NCI-H345 (cell line): ENCODE measurements around the gene BRWD1.

Experiments used
- DNase-seq: peaks from one replicate; lab custom pipeline; 2025; lab: John Stamatoyannopoulos, UW

Gene BRWD1

GRCh38 chr21:39197448-39198233 is 115.8 kb downstream of the BRWD1 start:
- no peak for DNase-seq

DNA sequence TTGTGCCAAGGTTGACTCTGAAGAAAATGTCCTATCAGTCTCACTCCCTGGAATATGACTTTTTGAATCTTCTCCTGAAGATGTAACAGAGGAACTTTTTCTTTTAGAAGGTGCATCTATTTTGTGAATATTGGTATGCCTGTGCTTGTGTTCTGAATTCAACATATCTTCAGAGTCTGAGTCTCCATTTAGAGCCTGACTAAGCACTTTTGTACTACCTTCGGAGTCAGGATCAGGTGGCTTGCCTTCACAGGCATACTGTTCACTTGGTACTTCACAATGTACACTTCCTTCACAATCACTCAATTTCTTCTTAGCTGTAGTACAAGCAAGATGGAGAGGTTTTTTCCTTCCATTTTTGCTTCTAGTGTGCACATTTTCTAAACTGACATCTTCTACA is 116.6 kb downstream of the BRWD1 start:
- no peak for DNase-seq

GRCh38 chr21:39196310-39196709 is 117.1 kb downstream of the BRWD1 start:
- DNase-seq: no peak

- DNase-seq: no peak
These were observed 120.1 kb downstream of the BRWD1 start for GRCh38 chr21:39193380-39193779.

- DNase-seq: no peak
These were observed 123.4 kb downstream of the BRWD1 start for GRCh38 chr21:39189857-39190604.

DNA sequence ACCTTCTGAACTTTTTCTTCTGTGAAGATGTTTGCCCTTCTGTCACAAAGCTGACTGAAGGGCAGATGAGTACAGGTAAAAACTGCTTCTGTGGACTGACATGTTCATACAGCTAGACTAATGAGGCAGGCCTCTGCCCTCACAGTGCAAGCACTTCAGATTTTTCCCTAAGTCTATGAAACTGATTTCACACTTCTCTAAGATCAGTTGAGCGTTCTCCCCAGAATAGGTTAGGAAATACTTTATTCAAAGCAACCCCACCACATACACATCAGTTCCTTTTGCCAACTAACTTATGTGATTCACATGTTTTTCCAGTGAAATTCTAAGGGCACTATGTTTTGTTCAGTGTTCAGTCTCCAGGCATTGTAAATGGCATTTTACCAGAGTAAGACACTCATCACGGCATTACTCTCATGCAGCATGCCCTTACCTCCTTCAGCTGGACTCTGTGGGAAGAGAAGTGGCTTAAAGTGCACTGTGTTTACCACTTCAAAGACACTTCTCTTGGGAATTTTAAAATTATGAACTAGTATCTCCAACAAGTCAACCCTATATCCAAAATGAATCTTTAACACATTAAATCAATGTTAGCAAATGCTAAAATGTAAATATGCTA is 124.8 kb downstream of the BRWD1 start:
- no peak for DNase-seq

- DNase-seq: no peak
These were observed 126.3 kb downstream of the BRWD1 start for GRCh38 chr21:39187141-39187540.

DNA sequence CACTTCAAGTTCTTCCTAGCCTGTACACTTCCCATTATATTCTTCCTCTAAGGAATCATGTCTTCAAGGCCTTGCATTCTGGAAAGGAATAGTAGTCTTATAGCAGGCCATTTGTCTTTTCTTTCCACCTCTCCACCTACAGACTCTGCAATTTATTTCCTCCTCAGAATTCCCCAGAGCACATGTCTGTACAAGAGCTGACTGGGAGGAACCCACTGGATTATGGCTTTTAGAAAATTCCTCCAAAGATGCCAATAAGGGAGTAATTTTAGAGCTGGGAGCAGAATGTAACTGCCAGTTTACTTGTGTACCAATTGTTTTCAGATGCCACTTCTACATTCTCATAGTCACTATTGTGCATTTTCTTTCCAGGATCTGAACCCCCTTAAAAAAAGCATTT is 126.8 kb downstream of the BRWD1 start:
- DNase-seq: no peak

- DNase-seq: no peak
These were observed 128.3 kb downstream of the BRWD1 start for GRCh38 chr21:39185157-39185556.

- DNase-seq: no peak
These were observed 129.1 kb downstream of the BRWD1 start for GRCh38 chr21:39184050-39184980.

- DNase-seq: peak; percentile 98
These were observed 130.0 kb downstream of the BRWD1 start, which contains the start of gene PSMG1 for GRCh38 chr21:39183272-39184049. TSS of gene PSMG1 (minus strand) at chr21:39183451. CDS start at chr21:39183385, 66 bp downstream.

DNA sequence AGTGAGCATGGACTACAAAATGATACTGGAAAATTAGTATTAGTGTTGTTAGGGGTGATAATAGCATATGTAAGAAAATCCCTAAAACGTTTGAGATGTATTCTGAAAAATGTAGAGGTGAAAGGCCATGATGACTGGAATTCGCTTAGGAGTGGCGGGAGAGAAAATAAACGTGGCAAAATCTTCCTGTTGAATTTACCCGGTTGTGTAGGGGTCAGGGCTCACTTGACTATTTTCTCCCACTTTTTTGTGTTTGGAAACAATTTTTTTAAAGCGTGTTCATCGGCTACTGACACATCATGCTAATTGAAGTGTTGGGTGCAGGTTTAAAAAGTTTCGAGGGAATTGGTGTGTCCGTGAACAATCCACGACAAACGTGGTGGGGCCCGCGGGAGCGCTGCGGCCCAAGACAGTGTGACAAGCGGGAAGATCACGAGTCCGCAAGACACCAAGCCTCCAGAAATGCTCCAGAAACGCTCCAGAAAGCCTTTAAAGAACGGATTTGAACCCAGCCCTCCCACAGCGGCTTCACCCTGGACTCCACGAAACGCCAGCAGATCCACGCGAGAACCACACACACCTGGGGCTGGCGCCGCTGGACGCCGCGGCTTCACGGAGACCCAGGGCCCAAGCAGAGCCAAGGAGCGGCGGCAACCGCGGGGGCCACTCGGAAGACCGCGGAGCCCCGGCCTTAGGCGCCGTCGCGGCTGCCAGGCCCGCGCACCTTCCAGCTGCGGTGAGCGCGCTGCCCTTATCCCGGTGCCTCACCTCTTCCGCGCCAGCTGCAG is 130.8 kb downstream of the BRWD1 start:
- peak; percentile 31 for DNase-seq

GRCh38 chr21:39182016-39182415 is 131.4 kb downstream of the BRWD1 start:
- DNase-seq: no peak

DNA sequence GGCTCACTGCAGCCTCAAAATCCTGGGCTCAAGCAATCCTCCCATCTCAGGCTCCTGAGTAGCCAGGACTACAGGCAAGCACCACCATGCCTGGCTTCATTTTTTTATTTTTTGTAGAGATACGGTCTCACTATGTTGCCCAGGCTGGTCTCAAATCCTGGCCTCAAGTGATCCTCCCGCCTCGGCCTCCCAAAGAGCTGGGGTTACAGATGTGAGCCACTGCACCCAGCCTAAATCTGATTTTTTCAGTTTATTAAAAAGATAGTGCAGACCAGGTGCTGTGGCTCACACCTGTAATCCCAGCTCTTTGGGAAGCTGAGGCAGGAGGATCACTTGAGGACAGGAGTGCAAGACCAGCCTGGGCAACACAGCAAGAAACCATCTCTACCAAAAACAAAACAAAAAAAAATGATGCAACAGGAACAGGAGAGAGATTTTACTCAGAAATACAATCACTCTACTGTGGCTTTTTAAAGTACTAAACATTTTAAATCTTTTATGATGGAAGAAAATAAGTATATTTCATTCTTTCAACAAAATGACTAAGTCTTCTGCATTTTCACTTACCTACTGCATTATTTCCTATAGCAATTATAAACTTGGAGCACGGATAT is 132.1 kb downstream of the BRWD1 start:
- no peak for DNase-seq

GRCh38 chr21:39180429-39181019 is 132.9 kb downstream of the BRWD1 start:
- DNase-seq: no peak

- DNase-seq: no peak
These were observed 135.0 kb downstream of the BRWD1 start for GRCh38 chr21:39178421-39178820.

GRCh38 chr21:39176271-39176709 is 137.1 kb downstream of the BRWD1 start:
- peak; percentile 32 for DNase-seq

GRCh38 chr21:39175665-39176064 is 137.8 kb downstream of the BRWD1 start:
- DNase-seq: no peak

DNA sequence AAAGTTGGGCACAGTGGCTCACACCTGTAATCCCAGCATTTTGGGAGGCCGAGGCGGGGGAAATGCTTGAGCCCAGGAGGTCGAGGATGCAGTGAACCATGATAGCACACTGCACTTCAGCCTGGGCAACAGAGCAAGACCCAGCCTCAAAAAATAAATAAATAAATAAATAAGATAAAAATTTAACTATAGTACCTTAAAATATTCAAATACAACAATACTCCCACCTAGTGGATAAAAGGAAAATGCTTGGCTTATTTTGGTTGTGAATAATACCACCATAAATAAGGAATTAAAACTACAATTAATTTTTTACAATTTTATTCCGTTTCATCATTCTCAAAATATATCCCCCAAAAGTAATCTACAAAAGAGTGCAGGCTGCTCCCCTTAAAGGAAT is 138.3 kb downstream of the BRWD1 start:
- DNase-seq: peak; percentile 12
